GM12878 (cell line): Measurements from ENCODE around the gene KAT2B.

Experiments
- HCFC1 ChIP-seq: fragments of 150-350 bp; IDR thresholded peaks from 2 replicates; pipeline ENCODE4 v1.6.1; 2014; ENCODE audit warnings: low read length
- JUND ChIP-seq: IDR thresholded peaks from 2 replicates; pipeline ENCODE4 v1.6.1; 2012; ENCODE audit warnings: low read depth, mild to moderate bottlenecking, low read length, improper control_type of control experiment, moderate library complexity
- KAT2A ChIP-seq: conservative IDR thresholded peaks from 2 replicates; pipeline ENCODE4 v1.6.1; 2011; ENCODE audit warnings: low read depth, low read length; ENCODE audit not compliant: control insufficient read depth
- MXI1 ChIP-seq: fragments of 150-350 bp; IDR thresholded peaks from 2 replicates; pipeline ENCODE4 v1.6.1; 2011; ENCODE audit warnings: low read depth, mild to moderate bottlenecking, inconsistent platforms, low read length, improper control_type of control experiment
- NRF1 ChIP-seq: conservative IDR thresholded peaks from 2 replicates; pipeline ENCODE4 v1.6.1; 2011; ENCODE audit warnings: mild to moderate bottlenecking, low read depth, low read length, improper control_type of control experiment
- POLR2A ChIP-seq: IDR thresholded peaks from 2 replicates; pipeline ENCODE4 v1.6.1; 2011; ENCODE audit warnings: low read depth, mild to moderate bottlenecking, low read length
- TF ChIP-seq, protein P1 (sequence below), 3 experiments: IDR thresholded peaks in 2 of 3; conservative IDR thresholded peaks in 1 of 3; 2 replicates each; pipeline ENCODE4 v1.5.1; 2011; ENCODE audit warnings: low read depth in 3 of 3, low read length in 3 of 3, mild to moderate bottlenecking in 3 of 3, control low read depth in 2 of 3, moderate library complexity in 2 of 3, inconsistent platforms in 1 of 3, mixed read lengths in 1 of 3; ENCODE audit not compliant: control insufficient read depth in 2 of 3, insufficient read depth in 1 of 3; ENCODE audit errors: extremely low read depth in 1 of 3
- TF ChIP-seq, protein P2 (sequence below): IDR thresholded peaks from 2 replicates; pipeline ENCODE4 v1.6.1; 2012; ENCODE audit warnings: low read depth, low read length, improper control_type of control experiment

DNA sequence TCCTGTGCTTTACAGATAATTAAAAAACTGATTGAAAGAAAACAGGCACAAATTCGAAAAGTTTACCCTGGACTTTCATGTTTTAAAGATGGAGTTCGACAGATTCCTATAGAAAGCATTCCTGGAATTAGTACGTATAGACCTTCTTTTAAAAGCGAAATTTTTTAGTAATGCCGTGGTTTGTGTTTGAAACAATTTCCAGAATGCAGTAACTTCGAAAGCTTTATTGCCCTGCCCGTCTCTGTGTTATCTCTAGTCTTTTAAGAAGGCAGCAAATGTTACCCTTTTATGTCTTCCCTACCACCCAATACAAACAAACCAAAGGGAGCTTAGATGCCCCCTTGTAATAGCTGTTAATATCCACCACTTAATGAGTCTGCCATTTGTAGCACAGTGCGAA is 106.1 kb downstream of the KAT2B start:
- TF ChIP-seq MXI1 (no peak), NRF1 (no peak), HCFC1 (no peak), POLR2A (no peak), JUND (no peak), KAT2A (no peak)
- TF ChIP-seq, protein P1, sequence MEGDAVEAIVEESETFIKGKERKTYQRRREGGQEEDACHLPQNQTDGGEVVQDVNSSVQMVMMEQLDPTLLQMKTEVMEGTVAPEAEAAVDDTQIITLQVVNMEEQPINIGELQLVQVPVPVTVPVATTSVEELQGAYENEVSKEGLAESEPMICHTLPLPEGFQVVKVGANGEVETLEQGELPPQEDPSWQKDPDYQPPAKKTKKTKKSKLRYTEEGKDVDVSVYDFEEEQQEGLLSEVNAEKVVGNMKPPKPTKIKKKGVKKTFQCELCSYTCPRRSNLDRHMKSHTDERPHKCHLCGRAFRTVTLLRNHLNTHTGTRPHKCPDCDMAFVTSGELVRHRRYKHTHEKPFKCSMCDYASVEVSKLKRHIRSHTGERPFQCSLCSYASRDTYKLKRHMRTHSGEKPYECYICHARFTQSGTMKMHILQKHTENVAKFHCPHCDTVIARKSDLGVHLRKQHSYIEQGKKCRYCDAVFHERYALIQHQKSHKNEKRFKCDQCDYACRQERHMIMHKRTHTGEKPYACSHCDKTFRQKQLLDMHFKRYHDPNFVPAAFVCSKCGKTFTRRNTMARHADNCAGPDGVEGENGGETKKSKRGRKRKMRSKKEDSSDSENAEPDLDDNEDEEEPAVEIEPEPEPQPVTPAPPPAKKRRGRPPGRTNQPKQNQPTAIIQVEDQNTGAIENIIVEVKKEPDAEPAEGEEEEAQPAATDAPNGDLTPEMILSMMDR (IDR thresholded peaks at IDR 0.05 in 2 of 3, conservative IDR thresholded peaks at IDR 0.05 in 1 of 3; ENCODE audit: control insufficient read depth in 2 of 3, extremely low read depth in 1 of 3, insufficient read depth in 1 of 3, low read depth in 3 of 3, low read length in 3 of 3) = no peak
- TF ChIP-seq, protein P2, sequence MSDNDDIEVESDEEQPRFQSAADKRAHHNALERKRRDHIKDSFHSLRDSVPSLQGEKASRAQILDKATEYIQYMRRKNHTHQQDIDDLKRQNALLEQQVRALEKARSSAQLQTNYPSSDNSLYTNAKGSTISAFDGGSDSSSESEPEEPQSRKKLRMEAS = no peak
